MCF 10A (cell line): Measurements from ENCODE around the gene ABAT. TPM values are rescaled to one million over a fixed set of nuclear protein-coding genes. Genes with fewer than 3 reads are reported as not detected.

Source experiments
- BruUV-seq: library from RNA; stranded (reverse); fragments of 400-500 nt; replicated peaks from 2 replicates; lab custom pipeline; 2021; lab: Mats Ljungman, UMichigan
- CTCF ChIA-PET: fragments of 300-600 bp; sonication (Branson Sonifier 250); formaldehyde crosslinking; extraction: SDS; loops from one replicate; lab custom pipeline; 2021; ENCODE audit warnings: antibody characterized with exemption, inconsistent platforms; lab: Yijun Ruan, JAX
- POLR2A ChIA-PET: fragments of 300-600, 350-650 bp; sonication (Branson Sonifier 250); formaldehyde crosslinking; extraction: SDS; loops from one replicate; lab custom pipeline; 2020; ENCODE audit warnings: antibody characterized with exemption, inconsistent platforms; lab: Yijun Ruan, JAX
- DNase-seq: peaks from one replicate; pipeline ENCODE4 v3.0.0-alpha.2; 2018; ENCODE audit not compliant: unreplicated experiment
- H3K27ac Mint-ChIP-seq: one replicate; pipeline ENCODE4 v1.8.0; 2022; ENCODE audit warnings: mild to moderate bottlenecking, low read depth, mixed read lengths; ENCODE audit not compliant: unreplicated experiment
- H3K27me3 Mint-ChIP-seq: one replicate; pipeline ENCODE4 v1.8.0; 2022; ENCODE audit warnings: mixed read lengths; ENCODE audit not compliant: insufficient read depth, unreplicated experiment
- H3K36me3 Mint-ChIP-seq: one replicate; pipeline ENCODE4 v1.8.0; 2022; ENCODE audit warnings: mild to moderate bottlenecking, moderate library complexity, mixed read lengths; ENCODE audit not compliant: insufficient read depth, unreplicated experiment
- H3K4me1 Mint-ChIP-seq: one replicate; pipeline ENCODE4 v1.8.0; 2022; ENCODE audit warnings: mixed read lengths; ENCODE audit not compliant: insufficient read depth, unreplicated experiment
- H3K4me3 Mint-ChIP-seq: one replicate; pipeline ENCODE4 v1.8.0; 2022; ENCODE audit warnings: mild to moderate bottlenecking, moderate library complexity, mixed read lengths; ENCODE audit not compliant: unreplicated experiment
- H3K9me3 Mint-ChIP-seq: one replicate; pipeline ENCODE4 v1.8.0; 2022; ENCODE audit warnings: mixed read lengths; ENCODE audit not compliant: unreplicated experiment
- intact Hi-C: fragments of 100-400 bp; cut with micrococcal nuclease; formaldehyde crosslinking; loops from 2 replicates; pipeline ENCODE4 v1.14.1; 2022
- total RNA-seq: library from RNA; stranded (reverse); gene quantifications from 2 replicates; pipeline ENCODE4 v1.2.3, GENCODE V29; 2022
- TF ChIP-seq, protein P1 (sequence below): fragments of 200-600 bp; IDR thresholded peaks from one replicate; pipeline ENCODE4 v1.8.0; 2022; ENCODE audit warnings: antibody characterized with exemption, mild to moderate bottlenecking; ENCODE audit not compliant: unreplicated experiment

Gene ABAT
- total RNA-seq, 1 experiment from 2014 or later = 3.0 TPM

DNA sequence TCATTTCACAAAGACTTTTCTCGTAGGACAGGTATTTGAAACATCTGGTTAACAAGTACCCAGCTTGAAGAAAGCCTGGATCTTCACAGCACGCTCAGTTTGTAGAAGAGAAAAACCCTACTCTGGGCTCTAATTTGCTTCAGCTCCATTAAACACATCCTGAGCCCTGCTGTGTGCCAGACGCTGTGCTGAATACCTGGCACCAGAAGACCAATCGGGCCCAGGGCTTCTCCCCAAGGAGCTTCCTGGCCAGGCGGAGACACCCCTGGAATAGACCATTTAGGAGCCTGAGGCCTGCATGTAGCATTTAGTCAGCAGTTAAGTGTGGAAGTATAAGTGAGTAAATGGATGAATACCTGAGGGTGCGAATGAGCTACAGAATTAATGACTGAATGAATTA, 8.9 kb upstream of the ABAT start:
- no TSS peak for BruUV-seq
- H3K4me3 Mint-ChIP-seq = no peak overlapping the region
- DNase-seq = no peak
- no peak overlapping the region for H3K27ac Mint-ChIP-seq
- no peaks in the 10 kb centered on the region for H3K36me3 Mint-ChIP-seq
- TF ChIP-seq, protein P1, sequence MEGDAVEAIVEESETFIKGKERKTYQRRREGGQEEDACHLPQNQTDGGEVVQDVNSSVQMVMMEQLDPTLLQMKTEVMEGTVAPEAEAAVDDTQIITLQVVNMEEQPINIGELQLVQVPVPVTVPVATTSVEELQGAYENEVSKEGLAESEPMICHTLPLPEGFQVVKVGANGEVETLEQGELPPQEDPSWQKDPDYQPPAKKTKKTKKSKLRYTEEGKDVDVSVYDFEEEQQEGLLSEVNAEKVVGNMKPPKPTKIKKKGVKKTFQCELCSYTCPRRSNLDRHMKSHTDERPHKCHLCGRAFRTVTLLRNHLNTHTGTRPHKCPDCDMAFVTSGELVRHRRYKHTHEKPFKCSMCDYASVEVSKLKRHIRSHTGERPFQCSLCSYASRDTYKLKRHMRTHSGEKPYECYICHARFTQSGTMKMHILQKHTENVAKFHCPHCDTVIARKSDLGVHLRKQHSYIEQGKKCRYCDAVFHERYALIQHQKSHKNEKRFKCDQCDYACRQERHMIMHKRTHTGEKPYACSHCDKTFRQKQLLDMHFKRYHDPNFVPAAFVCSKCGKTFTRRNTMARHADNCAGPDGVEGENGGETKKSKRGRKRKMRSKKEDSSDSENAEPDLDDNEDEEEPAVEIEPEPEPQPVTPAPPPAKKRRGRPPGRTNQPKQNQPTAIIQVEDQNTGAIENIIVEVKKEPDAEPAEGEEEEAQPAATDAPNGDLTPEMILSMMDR = no peak
- intact Hi-C loops = loop anchor here (10.0 kb wide), 1 partner anchor 339 kb away; no protein-coding TSS in a partner anchor
- ChIA-PET CTCF (interaction anchor here (0.8 to 22.4 kb wide), 6 partner anchors 56 to 215 kb away, joined by 3 to 303 read pairs (median 11); no protein-coding TSS in a partner anchor), POLR2A (interaction anchor here (1.0 to 1.6 kb wide), 2 partner anchors 11 to 213 kb away, joined by 3 read pairs; no protein-coding TSS in a partner anchor)
- H3K9me3 Mint-ChIP-seq = no peaks in the 10 kb centered on the region
- no peaks in the 10 kb centered on the region for H3K27me3 Mint-ChIP-seq
- no peaks in the 10 kb centered on the region for H3K4me1 Mint-ChIP-seq

GRCh38 chr16:8667492-8667891, 6.9 kb upstream of the ABAT start:
- BruUV-seq = no TSS peak

GRCh38 chr16:8668113-8668512, 6.3 kb upstream of the ABAT start:
- DNase-seq = no peak
- intact Hi-C loops = loop anchor here (10.0 kb wide), 1 partner anchor 337 kb away; no protein-coding TSS in a partner anchor
- Mint-ChIP-seq H3K4me3 (no peak overlapping the region), H3K9me3 (no peaks in the 10 kb centered on the region), H3K27me3 (no peaks in the 10 kb centered on the region), H3K4me1 (no peaks in the 10 kb centered on the region), H3K36me3 (no peaks in the 10 kb centered on the region), H3K27ac (no peak overlapping the region)
- CTCF ChIA-PET = interaction anchor here (0.6 to 22.4 kb wide), 10 partner anchors 11 to 269 kb away, joined by 3 to 303 read pairs (median 4); no protein-coding TSS in a partner anchor
- BruUV-seq = no TSS peak
- POLR2A ChIA-PET = interaction anchor here (0.6 to 0.7 kb wide), 3 partner anchors 9 to 1529 kb away, joined by 3 to 4 read pairs (median 3); no protein-coding TSS in a partner anchor
- TF ChIP-seq, protein P1 = no peak

More at GRCh38 chr16:8667492-8667891, 6.9 kb upstream of the ABAT start:
- intact Hi-C loops = loop anchor here (10.0 kb wide), 1 partner anchor 337 kb away; no protein-coding TSS in a partner anchor
- Mint-ChIP-seq H3K9me3 (no peaks in the 10 kb centered on the region), H3K4me1 (no peaks in the 10 kb centered on the region), H3K36me3 (no peaks in the 10 kb centered on the region), H3K27me3 (no peaks in the 10 kb centered on the region), H3K4me3 (no peak overlapping the region), H3K27ac (no peak overlapping the region)
- ChIA-PET POLR2A (interaction anchor here (0.6 to 0.7 kb wide), 3 partner anchors 9 to 1530 kb away, joined by 3 to 4 read pairs (median 3); no protein-coding TSS in a partner anchor), CTCF (interaction anchor here (0.7 to 22.4 kb wide), 8 partner anchors 10 to 269 kb away, joined by 3 to 303 read pairs (median 4); no protein-coding TSS in a partner anchor)
- TF ChIP-seq, protein P1 = no peak
- no peak for DNase-seq

DNA sequence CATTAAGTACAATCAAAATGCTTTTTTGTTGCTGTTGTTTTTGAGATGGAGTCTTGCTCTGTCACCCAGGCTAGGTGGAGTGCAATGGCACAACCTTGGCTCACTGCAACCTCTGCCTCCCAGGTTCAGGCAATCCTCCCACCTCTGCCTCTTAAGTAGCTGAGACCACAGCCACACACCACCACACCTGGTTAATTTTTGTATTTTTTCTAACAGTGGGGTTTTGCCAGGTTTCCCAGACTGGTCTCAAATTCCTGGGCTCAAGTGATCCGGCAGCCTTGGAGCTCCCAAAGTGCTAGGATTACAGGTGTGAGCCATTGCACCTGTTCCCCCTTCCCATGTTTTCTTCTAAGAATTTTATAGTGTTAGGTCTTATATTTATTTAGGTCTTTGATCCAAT, 4.9 kb upstream of the ABAT start:
- CTCF ChIA-PET = interaction anchor here (0.5 to 22.4 kb wide), 2 partner anchors 46 to 118 kb away, joined by 5 to 303 read pairs; no protein-coding TSS in a partner anchor

More for the DNA sequence above, 4.9 kb upstream of the ABAT start:
- no peak for DNase-seq
- POLR2A ChIA-PET = no interaction called here
- Mint-ChIP-seq H3K4me3 (no peak overlapping the region), H3K9me3 (no peaks in the 10 kb centered on the region), H3K27ac (no peak overlapping the region), H3K27me3 (no peaks in the 10 kb centered on the region), H3K4me1 (no peaks in the 10 kb centered on the region), H3K36me3 (no peaks in the 10 kb centered on the region)
- intact Hi-C loops = loop anchor here (10.0 kb wide), 1 partner anchor 335 kb away; no protein-coding TSS in a partner anchor
- TF ChIP-seq, protein P1 = no peak
- no TSS peak for BruUV-seq
